Measurements from ENCODE around the gene BRWD1. TPM values are rescaled to one million over a fixed set of nuclear protein-coding genes. Genes with fewer than 3 reads are reported as not detected.

Gene BRWD1
- total RNA-seq = 29.2 and 62.8 TPM in 2 replicates
- polyA plus RNA-seq = 32.6 and 42.9 TPM in 2 replicates

GRCh38 chr21:39313571-39314142 is at the start of gene BRWD1:
TSS of gene BRWD1 (minus strand) at chr21:39313632. CDS start at chr21:39313491, 141 bp downstream.
- peak; percentile 92 to 94 for DNase-seq (ENCODE audit: low read depth in 1 of 2, low spot score in 1 of 2)
- Histone ChIP-seq H3K27me3 (no peaks in the 10 kb centered on the region), H3K36me3 (peaks cover 14% of the 10 kb centered on the region), H3K9me3 (ENCODE audit: low read depth) (no peaks in the 10 kb centered on the region), H3K4me3 (peak within 1 kb of the TSS; percentile 100), H3K4me1 (ENCODE audit: low read depth) (peaks cover 16% of the 10 kb centered on the region), H3K27ac (peak within 1 kb of the TSS; percentile 97)
- peak; percentile 11 for TF ChIP-seq CTCF (IDR thresholded peaks at IDR 0.05; ENCODE audit: low read depth, low read length)

- Histone ChIP-seq H3K27me3 (no peaks in the 10 kb centered on the region), H3K36me3 (no peaks in the 10 kb centered on the region), H3K4me1 (ENCODE audit: low read depth) (no peaks in the 10 kb centered on the region), H3K9me3 (ENCODE audit: low read depth) (no peaks in the 10 kb centered on the region), H3K4me3 (no peak overlapping the region), H3K27ac (no peak overlapping the region)
- DNase-seq (ENCODE audit: low read depth in 1 of 2, low spot score in 1 of 2) = no peak
- no peak for TF ChIP-seq CTCF (IDR thresholded peaks at IDR 0.05; ENCODE audit: low read depth, low read length)
Measured at GRCh38 chr21:39362733-39363132, 49.3 kb upstream of the BRWD1 start.

- Histone ChIP-seq H3K36me3 (no peaks in the 10 kb centered on the region), H3K27me3 (no peaks in the 10 kb centered on the region), H3K4me1 (ENCODE audit: low read depth) (no peaks in the 10 kb centered on the region), H3K27ac (no peak overlapping the region), H3K4me3 (no peak overlapping the region), H3K9me3 (ENCODE audit: low read depth) (no peaks in the 10 kb centered on the region)
- no peak for TF ChIP-seq CTCF (IDR thresholded peaks at IDR 0.05; ENCODE audit: low read depth, low read length)
- no peak for DNase-seq (ENCODE audit: low read depth in 1 of 2, low spot score in 1 of 2)
Measured at GRCh38 chr21:39359382-39359781, 46.0 kb upstream of the BRWD1 start.

- H3K27ac ChIP-seq = no peak overlapping the region
- H3K9me3 ChIP-seq (ENCODE audit: low read depth) = no peaks in the 10 kb centered on the region
- TF ChIP-seq CTCF (IDR thresholded peaks at IDR 0.05; ENCODE audit: low read depth, low read length) = no peak
- H3K4me1 ChIP-seq (ENCODE audit: low read depth) = no peaks in the 10 kb centered on the region
- no peak overlapping the region for H3K4me3 ChIP-seq
- no peaks in the 10 kb centered on the region for H3K36me3 ChIP-seq
- H3K27me3 ChIP-seq = no peaks in the 10 kb centered on the region
- peak in 1 of 2 donors; percentile 22 for DNase-seq (ENCODE audit: low read depth in 1 of 2, low spot score in 1 of 2)
Measured at GRCh38 chr21:39353295-39353694, 39.9 kb upstream of the BRWD1 start.

- Histone ChIP-seq H3K9me3 (ENCODE audit: low read depth) (no peaks in the 10 kb centered on the region), H3K4me3 (peak overlapping the region; percentile 34), H3K27me3 (no peaks in the 10 kb centered on the region), H3K36me3 (peaks cover 10% of the 10 kb centered on the region), H3K27ac (peak overlapping the region; percentile 92), H3K4me1 (ENCODE audit: low read depth) (peaks cover 19% of the 10 kb centered on the region)
- no peak for DNase-seq (ENCODE audit: low read depth in 1 of 2, low spot score in 1 of 2)
- no peak for TF ChIP-seq CTCF (IDR thresholded peaks at IDR 0.05; ENCODE audit: low read depth, low read length)
Measured at GRCh38 chr21:39350094-39351005, 36.9 kb upstream of the BRWD1 start.
